GM12891 (cell line): Measurements from ENCODE around the gene VEGFD.

Source experiments
- PAX5 ChIP-seq: IDR thresholded peaks from 2 replicates; pipeline ENCODE4 v1.6.1; 2011; ENCODE audit warnings: low read length, moderate library complexity, mild to moderate bottlenecking; ENCODE audit not compliant: insufficient read depth, severe bottlenecking
- TAF1 ChIP-seq: IDR thresholded peaks from 2 replicates; pipeline ENCODE4 v1.6.1; 2011; ENCODE audit warnings: low read depth, low read length, control low read depth

GRCh38 chrX:15404401-15405096, 20.3 kb upstream of the VEGFD start:
- no peak for TF ChIP-seq PAX5
- TF ChIP-seq TAF1, result no peak
